ENCODE data around the gene MSRB2. TPM values are rescaled to one million over a fixed set of nuclear protein-coding genes. Genes with fewer than 3 reads are reported as not detected.
A peak's percentile ranks its signal among the peaks of the same experiment; 100 is the strongest.
"Not testable (repeated sequence)": the region's sequence is repeated elsewhere in the genome, so short reads cannot be mapped to it uniquely, and the experiment has no call there.

Gene MSRB2
- 171 TPM for total RNA-seq
- long read RNA-seq, transcript MSRB2-201 (5 exons, 1,803 nt) = major isoform, 103 of 110 reads
- long read RNA-seq, partial matches to known transcripts = 3 of 110 reads
- long read RNA-seq, other reads (novel, unspliced or antisense) = 4 of 110 reads

DNA sequence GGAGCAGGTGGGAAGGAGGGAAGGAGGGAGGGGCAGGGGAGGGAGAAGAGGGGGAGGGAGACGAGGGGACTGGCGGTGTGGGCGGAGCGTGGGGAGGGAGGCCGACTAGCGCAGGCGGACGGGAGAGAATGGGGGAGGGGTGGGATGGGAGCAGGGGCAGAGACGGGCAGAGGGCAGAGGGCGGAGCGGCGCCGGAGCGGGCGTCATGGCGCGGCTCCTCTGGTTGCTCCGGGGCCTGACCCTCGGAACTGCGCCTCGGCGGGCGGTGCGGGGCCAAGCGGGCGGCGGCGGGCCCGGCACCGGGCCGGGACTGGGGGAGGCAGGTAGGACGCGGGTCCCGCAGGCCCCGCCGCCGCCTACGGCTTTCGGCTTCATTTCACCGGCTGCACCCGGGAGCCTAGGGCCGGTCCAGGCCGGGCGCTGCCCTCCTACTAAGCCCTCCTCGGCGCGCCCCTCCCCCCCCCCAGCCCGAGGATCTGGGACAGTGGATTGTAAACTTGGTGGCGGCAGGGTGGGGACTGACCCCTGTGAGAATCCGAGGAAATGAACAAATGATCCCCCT lies at the start of gene MSRB2:
Gene MSRB2, plus strand, starts transcription at position 176 of the 562 bp plus-strand sequence. Its CDS starts 30 bp downstream, at position 206.
- ATAC-seq = peak; percentile 95
- intact Hi-C loops (cut with DNase I) = no loop called here
- DNase-seq (ENCODE audit: missing footprints) = peak; percentile 93

DNA sequence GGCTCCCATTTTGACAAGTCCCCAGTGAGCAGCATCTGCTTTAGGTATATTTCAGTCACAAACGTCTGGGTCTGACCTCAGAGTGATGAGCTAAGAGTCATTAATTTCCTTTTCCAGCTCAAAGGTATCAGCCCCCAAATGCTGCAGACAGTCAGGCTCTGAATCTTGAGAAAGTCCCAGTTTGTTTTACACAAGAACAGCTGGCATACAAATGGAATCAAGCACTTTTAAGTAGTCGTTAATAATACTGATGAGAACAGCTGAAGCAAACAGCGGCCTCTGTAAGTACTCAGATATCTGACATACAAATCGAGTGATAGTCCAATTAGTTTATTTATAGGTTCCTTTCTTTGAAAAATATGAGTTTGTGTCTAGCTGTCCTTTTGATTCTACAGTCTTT lies 49.4 kb upstream of the MSRB2 start:
- intact Hi-C loops (cut with DNase I) = no loop called here
- no peak for DNase-seq (ENCODE audit: missing footprints)

DNA sequence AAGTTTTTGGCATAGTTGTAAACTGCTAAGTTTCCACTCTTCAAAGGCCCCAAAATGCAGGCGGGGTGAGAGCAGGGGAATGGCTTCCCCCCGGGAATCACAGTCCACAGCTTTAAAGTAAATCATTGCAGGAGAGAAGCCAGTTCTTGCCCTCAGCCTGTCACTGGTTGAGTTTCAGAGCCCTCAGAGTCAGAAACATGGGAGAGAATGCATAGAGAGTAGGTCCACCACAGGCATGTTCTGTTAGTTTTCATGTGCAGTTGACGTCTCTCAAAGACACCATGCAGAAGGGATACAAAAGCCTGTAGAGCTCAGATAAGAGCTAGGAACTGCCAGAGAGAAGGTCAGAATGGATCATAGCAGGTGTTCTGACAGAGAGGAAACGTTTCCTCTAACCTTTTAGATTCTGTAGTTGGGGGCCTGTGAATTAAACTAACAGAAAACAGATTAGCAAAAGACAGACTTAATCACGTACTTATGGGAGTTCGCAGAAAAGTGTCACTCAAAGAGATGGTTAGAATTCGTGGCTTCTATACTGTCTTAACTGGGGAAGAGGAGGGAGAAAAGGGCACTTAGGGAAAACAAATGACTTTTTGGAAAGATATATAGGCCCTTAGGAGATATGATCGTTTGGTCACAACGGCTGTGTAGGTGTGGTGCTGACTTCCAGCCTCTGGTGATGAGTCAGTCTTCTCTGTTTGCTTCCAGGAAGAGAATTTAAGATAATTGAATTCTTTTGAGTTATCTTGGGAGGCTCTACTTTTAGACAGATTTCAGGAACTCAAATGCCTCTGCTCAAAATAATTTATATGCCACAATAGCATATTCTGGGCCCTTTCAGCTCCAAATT lies 48.0 kb upstream of the MSRB2 start:
- DNase-seq (ENCODE audit: missing footprints) (no peak), ATAC-seq (peak; percentile 67)
- intact Hi-C loops (cut with DNase I) = no loop called here

More for the DNA sequence above, 49.4 kb upstream of the MSRB2 start:
- ATAC-seq = no peak

DNA sequence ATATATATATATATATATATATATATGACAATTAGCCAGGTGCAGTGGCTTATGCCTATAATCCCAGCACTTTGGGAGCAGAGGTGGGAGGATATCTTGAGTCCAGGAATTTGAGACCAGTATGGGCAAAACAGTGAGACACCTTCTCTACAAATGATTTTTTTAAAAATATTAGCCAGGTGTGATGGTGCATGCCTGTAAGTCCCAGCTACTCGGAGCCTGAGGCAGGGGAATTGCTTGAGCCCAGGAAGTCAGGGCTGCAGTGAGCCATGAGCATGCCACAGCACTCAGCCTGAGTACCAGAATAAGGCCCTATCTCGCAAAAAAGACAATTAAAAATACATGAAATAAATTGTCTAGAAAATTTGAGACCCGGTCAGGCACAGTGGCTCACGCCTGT lies 47.2 kb upstream of the MSRB2 start:
- intact Hi-C loops (cut with DNase I) = no loop called here
- no peak for ATAC-seq
- DNase-seq (ENCODE audit: missing footprints) = no peak

DNA sequence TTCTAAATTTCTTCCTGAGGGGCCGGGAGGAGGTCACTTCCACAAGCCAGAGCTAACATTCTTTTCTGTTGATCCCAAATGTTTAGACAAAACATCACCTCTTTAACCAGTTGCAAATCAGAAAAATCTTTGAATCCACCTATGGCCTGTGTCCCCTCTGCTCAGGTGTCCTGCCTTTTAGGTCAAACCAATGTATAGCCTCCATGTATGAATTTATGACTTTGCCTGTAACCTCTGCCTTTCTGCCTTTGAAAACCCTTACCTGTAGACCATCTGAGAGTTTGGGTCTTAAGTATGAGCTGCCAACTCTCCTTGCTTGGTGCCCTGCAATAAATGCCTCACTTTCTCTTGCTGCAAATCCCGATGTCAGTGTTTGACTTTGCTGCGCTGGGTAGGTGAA lies 44.1 kb upstream of the MSRB2 start:
- DNase-seq (ENCODE audit: missing footprints) = no peak
- intact Hi-C loops (cut with DNase I) = no loop called here
- no peak for ATAC-seq

DNA sequence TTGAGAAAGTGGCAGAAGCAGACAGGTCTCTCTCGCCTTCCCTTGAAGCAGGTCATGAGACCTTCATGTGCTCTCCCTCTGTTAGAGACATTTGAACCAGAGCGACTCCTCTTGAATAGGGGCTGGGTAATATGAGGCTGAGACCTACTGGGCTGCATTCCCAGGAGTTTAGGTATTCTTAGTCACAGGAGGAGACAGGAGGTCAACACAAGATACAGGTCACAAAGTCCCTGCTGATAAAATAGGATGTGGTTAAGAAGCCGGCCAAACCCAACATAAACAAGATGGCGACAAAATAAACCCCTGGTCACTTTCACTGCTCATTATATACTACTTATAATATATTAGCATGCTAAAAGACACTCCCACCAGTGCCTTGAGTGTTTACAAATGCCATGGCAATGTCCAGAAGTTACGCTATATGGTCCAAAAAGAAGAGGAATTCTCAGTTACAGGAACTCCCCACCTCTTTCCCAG lies 43.5 kb upstream of the MSRB2 start:
- intact Hi-C loops (cut with DNase I) = no loop called here
- no peak for DNase-seq (ENCODE audit: missing footprints)
- peak; percentile 34 for ATAC-seq

DNA sequence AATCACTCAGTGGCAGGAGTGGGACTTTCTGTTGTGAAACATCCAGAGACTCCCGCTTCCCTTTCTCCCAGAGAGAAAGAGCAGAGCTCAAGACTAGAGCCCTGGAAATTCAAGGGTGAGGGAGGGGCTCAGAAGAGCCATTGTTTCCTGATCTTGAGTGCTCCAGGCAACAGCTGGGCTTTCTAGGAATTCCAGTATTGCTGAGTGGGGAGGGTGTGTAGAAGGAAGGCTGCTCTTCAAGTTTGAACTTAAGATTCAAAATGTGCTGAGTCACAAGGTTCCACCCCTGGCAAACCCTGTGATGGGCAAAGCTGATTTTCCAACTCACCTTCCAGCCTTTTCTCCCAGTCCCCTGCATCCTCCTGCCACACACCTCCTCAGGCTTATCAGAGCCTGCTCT lies 42.3 kb upstream of the MSRB2 start:
- intact Hi-C loops (cut with DNase I) = no loop called here
- no peak for ATAC-seq

DNA sequence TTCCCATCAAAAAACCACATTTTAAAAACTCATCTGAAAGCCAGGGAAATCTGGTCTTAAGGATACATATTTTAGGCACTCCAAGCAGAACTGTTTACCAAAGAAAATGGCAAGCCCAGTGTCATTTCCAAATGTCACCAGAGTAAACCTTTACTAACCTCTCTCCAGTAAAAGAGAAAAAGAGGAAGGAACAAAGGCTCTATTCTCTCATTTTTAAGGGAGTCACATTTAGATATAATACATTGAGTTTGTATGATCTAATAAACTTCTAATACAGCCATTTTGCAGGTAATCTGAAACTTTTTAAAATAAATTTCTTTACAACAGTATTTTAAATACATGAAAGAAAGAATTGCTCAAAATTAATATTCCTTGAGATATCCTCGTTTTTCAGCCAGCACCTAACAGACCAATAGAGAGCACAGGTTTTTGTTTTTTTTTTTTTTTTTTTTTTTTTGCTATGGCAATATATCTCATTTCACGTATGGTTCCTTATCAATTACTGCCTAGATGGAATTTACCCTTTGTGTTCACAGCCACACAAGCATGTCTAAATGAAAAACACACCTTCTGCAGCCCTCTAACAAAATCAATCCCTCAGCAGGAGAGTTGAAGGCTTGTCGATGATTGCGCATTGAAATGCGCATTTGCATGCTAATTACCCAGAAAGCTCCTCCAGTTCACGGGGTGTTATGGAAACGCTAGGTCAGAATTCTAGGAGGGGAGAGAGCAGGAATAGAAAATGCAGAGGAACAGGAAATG lies 39.8 kb upstream of the MSRB2 start:
- intact Hi-C loops (cut with DNase I) = no loop called here
- no peak for ATAC-seq
- no peak for DNase-seq (ENCODE audit: missing footprints)

More for the DNA sequence above, 42.3 kb upstream of the MSRB2 start:
- DNase-seq (ENCODE audit: missing footprints) = no peak

DNA sequence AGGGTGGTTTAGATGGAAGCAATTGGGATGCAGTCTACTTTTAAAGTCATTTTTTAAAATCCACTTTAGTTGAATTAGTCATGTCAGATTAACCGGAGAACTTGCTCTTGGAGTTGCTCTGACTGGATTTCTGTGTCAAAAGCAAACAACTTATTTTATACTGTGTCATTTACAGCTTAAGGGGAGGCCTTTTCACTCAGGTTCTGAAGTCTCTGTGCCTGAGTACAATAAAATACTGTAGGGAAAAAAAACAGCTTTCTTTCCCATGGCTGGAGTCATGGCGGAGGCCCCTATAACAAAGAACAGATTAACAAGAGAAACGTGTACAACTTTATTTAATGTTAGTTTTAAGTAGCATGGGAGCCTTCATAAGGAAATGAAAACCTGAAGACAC lies 39.2 kb upstream of the MSRB2 start:
- ATAC-seq (no peak), DNase-seq (ENCODE audit: missing footprints) (no peak)

DNA sequence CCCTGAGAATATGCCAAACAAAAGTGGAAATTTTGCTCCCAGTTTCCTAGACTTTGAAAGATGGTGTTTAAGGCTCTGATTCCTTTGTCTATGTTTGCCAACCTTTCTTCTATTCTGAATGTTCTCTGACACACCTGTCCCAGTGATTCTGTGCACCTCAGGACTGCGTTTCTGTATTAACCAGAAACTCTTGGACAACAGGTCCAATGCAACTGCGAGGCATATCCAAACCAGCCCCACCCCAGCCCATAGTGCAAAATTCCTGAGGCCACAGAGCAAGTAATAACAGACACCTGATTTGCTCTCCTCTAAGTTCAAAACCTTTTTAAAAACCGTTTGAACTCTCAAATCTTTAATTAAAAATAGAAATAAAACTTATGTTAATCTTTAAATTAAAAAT lies 37.0 kb upstream of the MSRB2 start:
- ATAC-seq = no peak
- DNase-seq (ENCODE audit: missing footprints) = no peak
- intact Hi-C loops (cut with DNase I) = no loop called here

More for the DNA sequence above, 39.2 kb upstream of the MSRB2 start:
- intact Hi-C loops (cut with DNase I) = no loop called here

DNA sequence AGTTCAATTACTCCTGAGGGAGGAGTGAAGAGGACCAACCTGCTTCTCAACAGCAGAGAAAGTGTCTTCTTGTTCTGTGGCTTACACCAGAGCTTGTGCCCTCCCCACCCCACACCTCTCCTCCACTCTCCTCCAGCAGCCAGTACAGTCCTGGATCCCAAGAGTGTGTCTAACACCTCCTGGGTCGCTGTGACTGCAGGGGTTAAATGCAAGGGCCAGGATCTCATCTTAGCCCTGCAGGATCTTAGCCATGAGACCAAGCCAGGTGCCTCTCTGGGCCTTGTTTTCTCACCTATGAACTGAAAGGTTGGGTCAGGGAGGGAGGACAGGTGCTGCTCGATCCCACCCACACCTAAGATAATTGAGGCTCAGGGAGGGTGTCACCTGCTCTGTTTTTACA lies 34.5 kb upstream of the MSRB2 start:
- intact Hi-C loops (cut with DNase I) = loop anchor here (10.0 kb wide), 1 partner anchor 1056 kb away; the partner anchor contains the start of gene DNAJC1
- ATAC-seq (no peak), DNase-seq (ENCODE audit: missing footprints) (no peak)

DNA sequence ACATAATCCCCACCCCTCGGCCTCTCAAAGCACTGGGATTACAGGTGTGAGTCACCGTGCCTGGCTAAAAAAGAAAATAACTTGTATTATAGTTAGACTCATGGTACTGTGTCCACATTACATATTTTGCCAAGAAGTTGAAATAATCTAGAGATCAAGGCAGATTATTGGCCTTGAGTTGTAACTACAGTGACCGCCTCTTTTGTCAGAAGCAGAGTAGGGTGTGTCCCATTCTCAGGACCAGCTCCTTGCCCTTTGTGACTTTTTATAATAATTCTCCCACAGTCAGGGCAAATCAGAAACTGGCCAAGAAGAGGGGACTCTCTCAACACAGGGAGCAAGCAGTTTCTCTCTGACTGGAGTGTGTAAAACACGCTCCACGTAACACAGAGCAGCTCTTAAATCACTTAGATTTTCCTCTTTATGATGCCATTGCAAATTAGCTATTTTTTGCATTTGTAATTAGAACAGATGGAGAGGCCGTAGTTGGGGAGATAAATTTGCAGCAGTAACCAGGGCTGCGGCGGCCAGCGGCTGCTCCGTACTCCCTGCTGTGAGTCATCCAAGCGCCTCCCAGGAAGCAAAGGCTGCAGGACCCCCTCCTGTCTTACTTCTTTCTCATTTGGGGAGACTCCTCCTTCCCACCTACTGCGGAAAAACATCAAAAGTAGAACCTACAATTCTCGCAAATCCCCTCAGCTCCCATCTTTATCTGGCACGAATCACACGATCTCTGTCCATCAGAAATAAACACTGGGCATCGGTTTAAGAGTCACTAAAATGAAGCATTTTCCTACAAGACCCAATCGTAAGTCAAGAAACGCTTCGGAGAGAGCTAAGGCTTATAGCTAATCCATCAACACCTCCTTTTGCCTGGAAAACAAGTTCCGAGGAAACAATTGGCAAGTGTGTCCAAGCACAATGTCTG lies 32.1 kb upstream of the MSRB2 start:
- DNase-seq (ENCODE audit: missing footprints) (no peak), ATAC-seq (no peak)
- intact Hi-C loops (cut with DNase I) = loop anchor here (10.0 kb wide), 1 partner anchor 1059 kb away; the partner anchor contains the start of gene DNAJC1

DNA sequence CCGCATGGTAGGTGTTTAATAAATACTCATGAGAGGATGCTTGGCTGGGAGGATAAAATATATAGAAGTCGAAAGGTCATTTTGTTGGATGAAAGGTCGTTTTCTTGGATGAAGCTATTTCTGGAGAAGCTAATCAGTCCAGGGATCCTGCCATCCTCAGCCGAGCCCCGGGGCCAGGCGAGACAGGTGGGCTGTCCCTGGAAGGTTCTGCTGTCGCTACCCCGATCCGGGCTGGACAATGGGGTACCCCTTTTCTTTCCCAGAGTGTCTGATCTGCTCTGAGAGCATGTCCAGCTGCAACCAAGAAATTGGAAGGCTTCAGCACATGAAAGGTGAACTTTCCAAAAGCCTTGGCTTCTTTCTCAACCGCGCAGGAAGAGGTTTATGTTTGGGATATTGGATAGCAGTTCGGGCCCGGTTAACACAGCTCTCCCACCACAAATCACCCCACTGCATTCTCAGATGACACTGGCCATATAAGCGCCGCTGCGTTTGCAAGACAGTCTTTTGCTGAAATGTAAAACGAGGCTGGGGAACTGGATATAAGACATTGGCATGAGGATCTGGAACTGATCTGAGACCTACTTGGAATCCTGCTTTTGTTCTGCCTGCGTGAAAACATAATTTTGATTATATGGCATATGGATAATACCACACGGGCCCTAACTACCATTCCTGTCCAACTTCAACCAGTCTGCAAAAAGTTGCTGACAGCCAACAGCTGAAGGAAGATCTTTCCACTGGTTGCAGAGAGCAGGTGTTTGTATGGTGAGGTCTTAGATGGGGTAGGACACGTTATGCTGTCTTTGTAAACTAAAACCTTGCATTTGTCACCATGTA lies 31.2 kb upstream of the MSRB2 start:
- ATAC-seq (no peak), DNase-seq (ENCODE audit: missing footprints) (no peak)
- intact Hi-C loops (cut with DNase I) = loop anchor here (10.0 kb wide), 1 partner anchor 1059 kb away; the partner anchor contains the start of gene DNAJC1

DNA sequence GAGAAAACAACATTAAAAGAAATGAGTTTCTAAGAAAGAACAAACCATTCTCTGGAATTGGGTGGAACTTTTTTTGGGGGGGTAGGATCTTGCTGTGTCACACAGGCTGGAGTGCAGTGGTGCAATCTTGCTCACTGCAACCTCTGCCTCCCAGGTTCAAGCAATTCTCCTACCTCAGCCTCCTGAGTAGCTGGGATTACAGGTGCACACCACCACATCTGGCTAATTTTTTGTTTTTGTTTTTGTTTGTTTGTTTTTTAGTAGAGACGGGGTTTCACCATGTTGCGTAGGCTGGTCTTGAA lies 30.6 kb upstream of the MSRB2 start:
- not testable (repeated sequence) for DNase-seq (ENCODE audit: missing footprints); ATAC-seq
- intact Hi-C loops (cut with DNase I) = loop anchor here (10.0 kb wide), 1 partner anchor 1060 kb away; the partner anchor contains the start of gene DNAJC1

DNA sequence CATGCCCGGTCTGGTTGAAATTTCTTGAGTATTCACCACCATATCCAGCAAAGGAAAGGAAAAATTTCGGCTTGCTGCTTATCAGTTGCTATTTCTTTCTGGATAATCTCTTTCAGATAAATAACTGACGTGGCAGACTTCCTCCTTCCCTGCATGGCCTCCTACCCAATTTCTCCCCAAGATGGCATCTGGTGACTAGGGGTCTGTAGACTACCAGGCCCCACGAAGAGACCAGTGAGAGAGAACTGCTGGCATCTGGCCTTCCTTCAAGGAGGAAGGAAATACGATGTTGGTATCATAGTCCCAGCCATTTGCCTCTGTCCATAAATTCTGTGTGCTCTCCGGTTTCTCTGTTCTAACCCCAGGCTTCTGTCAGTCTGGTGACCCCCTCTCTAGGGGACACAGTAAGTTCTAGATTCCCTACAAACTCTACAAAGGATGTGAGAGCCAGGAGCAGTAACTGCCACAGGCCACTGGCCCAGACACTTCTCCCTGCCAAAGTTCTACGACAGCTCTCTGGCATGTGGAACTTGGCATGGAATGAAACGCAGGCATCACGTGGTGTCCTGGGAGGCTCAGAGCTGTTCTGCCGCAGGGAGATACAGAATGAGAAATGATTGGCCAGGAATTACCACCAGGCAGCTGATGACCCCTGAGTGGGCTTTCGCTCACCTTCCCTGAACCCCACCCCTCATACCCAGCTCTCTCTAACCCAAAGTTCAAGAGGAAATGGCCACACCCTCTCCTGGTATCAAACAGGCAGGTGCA lies 30.0 kb upstream of the MSRB2 start:
- intact Hi-C loops (cut with DNase I) = loop anchor here (10.0 kb wide), 1 partner anchor 1061 kb away; the partner anchor contains the start of gene DNAJC1
- ATAC-seq = peak; percentile 94
- DNase-seq (ENCODE audit: missing footprints) = peak; percentile 71

DNA sequence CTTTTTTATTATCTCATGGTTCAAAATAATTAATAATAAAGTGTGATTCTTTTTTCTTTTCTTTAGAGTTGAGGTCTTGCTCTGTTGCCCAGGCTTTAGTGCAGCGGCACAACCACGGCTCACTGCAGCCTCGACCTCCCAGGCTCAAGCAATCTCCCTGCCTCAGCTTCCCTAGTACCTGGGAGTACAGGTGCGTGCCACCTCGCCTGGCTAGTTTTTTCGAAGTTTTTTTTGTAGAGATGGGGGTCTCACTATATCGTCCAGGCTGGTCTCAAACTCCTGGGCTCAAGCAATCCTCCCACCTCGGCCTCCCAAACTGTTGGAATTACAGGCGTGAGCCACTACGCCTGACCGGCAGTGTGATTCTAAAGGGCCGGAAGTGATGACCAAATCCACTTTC lies 28.0 kb upstream of the MSRB2 start:
- intact Hi-C loops (cut with DNase I) = loop anchor here (2.0 to 10.0 kb wide), 2 partner anchors 79 to 1063 kb away; partner anchors contain the start of gene DNAJC1
- ATAC-seq (no peak), DNase-seq (ENCODE audit: missing footprints) (no peak)
